Stimulated activated CD4-positive, alpha-beta T cell treated with anti-CD3 and anti-CD28 coated beads, Interleukin-15, amount 100 ng/mL, for 24 hours (primary cell): ENCODE measurements around the gene TBC1D5.
"Not testable (repeated sequence)": the region's sequence is repeated elsewhere in the genome, so short reads cannot be mapped to it uniquely, and the experiment has no call there.

Source experiments
- DNase-seq: peaks from one replicate; pipeline ENCODE4 v3.0.0-alpha.2; 2020

Gene TBC1D5

DNA sequence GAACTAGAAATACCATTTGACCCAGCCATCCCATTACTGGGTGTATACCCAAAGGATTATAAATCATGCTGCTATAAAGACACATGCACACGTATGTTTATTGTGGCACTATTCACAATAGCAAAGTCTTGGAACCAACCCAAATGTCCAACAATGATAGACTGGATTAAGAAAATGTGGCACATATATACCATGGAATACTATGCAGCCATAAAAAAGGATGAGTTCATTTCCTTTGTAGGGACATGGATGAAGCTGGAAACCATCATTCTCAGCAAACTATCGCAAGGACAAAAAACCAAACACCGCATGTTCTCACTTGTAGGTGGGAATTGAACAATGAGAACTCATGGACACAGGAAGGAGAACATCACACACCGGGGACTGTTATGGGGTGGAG is 210.0 kb downstream of the TBC1D5 start:
- not testable (repeated sequence) for DNase-seq

DNA sequence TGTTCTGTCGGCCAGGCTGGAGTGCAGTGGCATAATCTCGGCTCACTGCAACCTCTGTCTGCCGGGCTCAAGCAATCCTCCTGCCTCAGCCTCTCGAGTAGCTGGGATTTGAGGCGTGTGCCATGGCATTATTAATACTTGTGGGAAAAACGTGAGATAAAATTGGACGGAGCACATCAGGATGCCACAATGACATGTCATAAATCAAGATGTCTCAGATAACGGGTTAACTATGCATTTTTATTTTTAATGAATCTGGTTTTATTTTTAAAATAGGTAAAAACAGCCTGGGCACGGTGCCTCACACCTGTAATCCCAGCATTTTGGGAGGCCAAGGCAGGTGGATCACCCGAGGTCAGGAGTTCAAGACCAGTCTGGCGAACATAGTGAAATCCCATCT is 212.8 kb downstream of the TBC1D5 start:
- DNase-seq: no peak

DNA sequence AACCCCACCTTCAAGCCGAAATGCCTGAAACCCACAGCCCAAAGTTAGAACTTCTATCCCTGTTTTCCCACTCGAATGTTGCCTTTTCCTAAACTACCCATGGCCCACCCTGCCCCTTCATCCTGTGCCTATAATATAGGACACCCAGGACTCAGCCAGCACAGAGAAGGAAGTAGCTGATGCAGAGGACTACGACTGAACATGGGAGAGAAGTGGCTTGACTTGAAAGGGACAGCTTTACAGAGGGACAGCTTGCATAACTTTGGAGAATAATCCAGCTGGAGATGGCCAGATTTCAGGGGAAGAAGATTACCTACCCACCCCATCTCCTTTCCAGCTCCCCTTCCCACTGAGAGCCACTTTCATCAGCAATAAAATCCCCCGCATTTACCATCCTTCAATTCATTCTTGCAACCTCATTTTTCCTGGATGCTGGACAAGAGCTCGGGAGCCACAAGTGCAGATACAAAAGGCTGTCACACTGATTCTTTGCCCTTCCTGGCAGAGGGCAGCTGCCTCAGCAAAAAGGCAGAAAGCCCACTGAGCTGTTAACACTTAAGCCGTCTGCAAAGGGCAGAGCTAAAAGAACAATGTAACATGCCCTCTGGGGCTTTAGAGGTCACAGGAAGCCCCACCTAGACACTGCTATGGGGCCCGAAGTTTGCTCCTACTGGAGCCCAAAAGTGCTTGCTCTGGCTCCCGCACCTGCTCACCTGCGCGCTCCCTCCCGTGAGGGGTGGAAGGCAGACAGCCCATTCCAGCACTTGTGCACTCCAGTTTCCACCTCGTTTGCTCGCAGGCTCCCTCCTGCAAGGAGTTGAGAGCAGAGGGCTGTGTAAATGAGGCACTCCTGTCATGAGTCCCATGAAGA is 224.0 kb downstream of the TBC1D5 start:
- DNase-seq: no peak

DNA sequence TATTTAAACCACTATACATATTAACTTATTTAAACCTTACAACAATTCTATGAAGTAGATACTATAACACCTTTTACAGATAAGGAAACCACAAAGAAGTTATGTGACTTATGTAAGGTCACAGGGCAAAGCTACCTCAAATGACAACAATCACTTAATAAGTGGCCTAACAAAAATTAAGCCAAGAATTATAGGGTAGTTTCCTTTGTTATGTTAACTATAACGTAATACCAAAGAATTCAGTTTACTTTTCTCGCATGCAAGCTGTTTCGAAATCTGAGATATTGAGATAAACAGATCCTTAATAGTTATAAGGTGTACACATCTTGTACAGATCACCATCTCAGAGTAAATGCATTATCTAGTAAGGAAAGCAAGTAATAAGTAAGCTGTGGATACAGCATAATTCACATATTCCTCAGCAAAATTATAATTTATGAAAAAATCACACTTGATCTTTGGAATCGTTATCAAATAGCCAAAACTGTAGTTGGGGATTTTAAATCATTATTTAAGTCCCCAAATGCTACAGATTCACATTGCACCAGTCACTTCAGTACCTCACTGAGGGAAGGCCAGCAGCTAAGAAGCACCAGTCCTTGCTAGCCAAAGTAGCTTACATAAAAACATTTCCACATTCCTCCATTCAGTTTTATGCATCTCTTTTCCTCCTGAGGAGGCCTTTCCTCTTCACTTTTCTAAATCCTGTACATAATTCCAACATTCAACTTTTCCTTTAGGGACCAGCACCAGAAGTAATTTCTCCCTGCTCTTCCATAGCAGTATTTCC is 226.8 kb downstream of the TBC1D5 start:
- no peak for DNase-seq

DNA sequence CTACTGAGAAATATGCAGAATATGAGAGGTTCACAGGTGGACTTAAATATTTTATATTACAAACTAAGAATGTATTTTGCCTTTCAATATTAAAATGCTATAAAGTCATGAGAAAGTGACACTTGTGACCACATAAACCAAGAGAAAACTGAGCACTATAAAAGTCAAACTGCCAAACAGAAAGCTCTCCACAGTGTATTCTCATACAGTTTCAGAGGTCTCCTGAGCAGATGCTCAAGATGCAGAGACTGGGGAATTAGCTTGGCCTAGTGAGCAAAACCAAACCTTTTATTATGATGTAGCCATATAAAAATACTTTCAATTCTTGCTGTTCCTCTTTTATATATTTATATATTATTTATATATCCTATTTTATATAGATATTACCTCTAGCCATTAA is 227.8 kb downstream of the TBC1D5 start:
- no peak for DNase-seq

DNA sequence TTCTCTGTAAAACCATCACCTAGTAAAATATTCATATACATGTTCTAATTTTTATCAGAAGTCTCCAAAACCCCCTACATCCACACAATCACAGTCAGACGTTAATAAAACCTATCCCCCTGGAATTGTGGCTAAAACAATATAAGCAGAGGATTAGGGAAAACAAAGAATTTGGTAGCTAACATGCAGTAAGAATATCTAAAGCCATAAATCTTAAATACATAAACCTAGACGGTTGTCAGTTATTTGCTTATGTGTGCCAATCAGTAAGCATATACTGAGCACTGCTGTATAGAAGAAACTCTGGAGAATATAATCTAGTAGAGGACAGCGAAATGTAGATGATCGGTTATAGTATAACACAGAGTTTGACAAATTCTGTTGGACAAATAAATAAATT is 232.2 kb downstream of the TBC1D5 start:
- DNase-seq: no peak

DNA sequence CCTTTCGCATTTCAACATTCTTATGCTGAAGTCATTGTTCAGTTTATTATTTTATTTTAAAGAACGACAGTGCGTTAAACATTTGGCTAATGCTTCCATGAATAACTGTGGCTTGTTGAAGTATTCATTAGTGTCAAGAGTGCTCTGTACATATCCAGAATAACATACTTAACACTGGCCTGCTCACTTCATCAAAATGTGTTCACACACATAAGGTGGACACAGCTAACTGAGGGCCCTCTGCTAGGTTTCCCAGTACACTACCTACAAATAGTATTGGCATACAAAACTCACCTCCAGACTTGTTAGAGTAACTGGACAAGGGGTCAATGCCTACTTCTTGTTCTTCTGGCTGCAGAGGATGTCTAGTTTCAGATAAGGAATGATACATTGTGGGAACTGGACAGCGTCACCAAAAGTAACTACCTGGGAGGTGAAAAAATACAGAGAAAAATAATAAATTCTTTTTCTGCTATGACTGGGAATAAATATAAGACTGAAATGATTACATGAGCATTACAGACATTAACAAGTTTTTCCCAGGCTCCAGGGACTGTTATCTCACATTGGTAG is 234.2 kb downstream of the TBC1D5 start:
- no peak for DNase-seq

DNA sequence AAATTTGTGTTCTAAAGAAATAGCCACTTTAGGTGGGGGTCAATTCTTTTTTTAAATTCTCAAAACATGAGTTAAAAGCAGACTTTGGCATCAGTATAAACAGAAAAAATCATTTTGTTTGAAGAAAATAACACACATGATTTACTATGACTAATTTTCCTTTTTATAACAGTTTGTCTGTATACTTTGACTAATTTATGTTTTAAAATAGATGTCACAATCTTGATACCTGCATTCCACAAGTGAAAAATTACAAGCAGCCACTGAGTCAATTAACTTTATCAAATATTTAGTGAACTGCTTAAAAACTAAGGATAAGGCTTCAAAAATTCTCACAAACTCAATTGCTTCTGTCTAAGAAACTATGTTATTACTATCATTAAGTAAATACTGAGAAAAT is 235.0 kb downstream of the TBC1D5 start:
- no peak for DNase-seq

DNA sequence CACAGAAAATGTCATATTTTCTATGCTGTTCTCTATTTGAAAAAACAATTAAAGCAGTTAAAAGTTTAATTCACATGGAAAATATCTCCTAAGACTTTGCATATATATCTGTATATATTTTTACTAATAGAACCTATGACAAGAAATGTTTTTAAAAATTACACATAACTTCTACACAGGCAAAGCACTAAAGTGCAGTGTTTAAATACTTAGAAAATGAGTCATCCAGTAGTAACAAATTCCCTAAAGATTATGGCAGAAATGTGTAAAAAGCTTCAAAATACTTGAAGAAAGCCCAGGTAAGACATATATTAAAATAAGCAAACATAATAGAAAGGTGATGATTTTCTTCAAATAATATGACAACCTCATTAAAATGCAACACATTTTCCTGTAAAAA is 236.6 kb downstream of the TBC1D5 start:
- no peak for DNase-seq

DNA sequence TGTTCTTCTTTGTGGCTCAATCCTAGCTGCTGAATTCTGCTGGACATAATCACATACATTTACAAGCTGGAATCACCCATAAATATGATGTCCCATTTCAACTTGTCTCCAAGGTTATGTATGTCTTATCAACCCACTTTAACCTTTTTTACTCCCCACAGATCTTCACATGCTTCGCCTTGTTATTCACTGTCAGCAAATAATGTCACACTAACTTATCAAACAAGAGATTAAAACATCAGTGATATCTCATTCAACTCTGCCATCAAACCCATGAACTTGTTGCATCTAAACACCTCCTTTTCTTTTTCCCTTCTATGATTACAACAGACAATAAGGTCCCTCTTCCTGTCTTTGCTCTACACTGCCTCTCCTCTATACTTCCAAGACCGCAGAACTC is 240.7 kb downstream of the TBC1D5 start:
- no peak for DNase-seq

DNA sequence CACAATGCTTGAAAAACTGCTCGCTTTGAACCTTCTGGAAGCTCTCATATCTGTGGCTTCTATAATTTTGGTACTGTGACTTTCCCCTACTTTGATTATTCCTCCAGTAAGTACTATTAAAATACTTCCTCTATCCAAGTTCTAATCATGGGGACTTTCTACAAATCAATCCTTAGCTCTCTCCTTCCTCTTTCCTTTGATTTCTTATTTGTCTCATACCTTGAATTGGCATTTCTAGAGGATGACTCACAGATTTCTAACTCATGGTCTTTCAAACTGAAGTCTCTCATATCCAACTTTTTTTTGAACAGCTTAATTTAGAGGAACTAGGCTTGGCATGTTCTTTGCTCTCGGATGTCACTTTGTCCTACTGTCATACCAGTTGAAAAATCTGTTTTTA is 241.8 kb downstream of the TBC1D5 start:
- DNase-seq: no peak

DNA sequence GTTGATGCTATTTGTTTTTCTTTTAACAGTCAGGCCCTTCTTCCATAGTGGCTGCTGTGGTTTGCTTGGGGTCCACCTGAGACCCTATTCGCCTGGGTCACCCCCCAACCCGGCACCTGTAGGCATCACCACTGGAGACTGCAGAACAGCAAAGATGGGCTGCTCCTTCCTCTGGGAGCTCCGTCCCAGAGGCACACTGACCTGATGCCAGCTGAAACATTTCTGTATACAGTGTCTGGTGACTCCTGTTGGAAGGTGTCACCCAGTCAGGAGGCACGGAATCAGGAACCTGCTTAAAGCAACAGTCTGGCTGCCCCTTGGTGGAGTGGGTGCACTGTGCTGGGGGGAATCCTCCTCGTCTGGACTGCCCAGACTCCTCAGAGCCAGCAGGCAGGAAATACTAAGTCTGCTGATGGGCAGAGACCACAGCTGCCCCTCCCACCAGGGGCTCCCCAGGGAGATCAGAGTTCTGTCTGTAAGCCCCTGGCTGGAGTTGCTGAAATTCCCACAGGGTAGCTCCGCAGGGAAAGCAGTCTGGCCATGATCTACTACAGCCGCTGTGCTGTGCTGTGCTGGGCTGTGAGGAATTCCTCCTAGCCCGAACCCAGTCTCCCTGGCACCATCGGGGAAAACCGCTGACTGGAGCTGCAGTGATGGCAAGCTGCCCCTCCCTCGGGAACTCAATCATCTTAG is 248.2 kb downstream of the TBC1D5 start:
- DNase-seq: no peak

DNA sequence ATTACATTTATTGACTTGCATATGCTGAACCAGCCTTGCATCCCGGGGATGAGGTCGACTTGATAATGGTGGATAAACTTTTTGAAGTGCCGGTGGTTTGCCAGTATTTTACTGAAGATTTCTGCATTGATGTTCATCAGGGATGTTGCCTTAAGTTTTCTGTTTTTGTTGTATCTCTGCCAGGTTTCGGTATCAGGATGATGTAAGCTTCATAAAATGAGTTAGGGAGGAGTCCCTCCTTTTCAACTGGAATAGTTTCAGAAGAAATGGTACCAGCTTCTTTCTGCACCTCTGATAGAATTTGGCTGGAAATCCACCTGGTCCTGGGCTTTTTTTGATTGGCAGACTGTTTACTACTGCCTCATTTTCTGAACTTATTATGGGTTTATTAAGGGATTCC is 250.8 kb downstream of the TBC1D5 start:
- DNase-seq: no peak

DNA sequence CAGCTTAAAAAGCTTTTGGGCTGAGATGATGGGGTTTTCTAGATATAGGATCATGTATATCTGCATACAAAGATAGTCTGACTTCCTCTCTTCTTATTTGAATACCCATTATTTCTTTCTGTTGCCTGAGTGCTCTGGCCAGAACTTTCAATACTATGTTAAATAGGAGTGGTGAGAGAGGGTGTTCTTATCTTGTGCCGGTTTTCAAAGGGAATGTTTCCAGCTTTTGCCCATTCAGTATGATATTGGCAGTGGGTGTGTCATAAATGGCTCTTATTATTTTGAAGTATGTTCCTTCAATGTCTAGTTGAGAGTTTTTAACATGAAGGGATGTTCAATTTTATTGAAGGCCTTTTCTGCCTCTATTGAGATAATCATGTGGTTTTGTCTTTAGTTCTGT is 251.2 kb downstream of the TBC1D5 start:
- not testable (repeated sequence) for DNase-seq

DNA sequence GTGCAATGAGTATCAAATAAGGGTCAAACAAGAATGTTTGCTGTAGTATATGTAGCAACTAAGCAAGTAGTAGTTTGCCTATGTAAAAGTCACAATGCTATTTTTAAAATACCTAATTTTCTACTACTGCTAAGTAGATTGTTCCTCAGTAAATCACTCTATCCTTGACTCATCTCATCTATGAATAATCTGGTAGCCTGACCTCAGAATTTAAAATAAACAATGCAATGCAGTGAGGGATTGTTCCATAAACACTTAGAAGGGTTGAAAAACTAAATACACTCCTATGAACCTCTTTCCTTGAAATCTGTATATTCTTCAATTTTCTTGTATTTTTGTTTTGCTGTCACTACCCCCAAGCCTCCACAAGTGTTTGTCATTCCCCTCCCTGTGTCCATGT is 253.3 kb downstream of the TBC1D5 start:
- no peak for DNase-seq

DNA sequence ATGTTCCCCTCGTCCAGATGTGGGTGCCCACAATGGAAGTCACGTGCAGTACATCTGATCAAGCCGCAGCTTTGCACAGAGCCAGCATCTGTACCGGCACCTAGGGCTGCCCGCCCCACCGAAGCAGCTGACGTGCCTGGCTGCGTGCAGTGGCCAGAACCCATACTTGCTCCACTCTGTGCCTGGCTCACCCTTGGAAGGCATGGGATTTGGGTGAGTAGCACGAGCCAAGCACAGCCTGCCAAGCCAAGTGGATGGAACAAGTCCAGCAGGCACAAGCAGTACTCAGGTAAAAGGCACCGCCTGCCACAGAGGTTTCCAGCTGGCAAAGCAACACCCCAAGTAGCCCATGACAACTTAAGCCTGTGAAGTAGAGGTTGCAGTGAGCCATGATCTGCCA is 261.3 kb downstream of the TBC1D5 start:
- DNase-seq: no peak

DNA sequence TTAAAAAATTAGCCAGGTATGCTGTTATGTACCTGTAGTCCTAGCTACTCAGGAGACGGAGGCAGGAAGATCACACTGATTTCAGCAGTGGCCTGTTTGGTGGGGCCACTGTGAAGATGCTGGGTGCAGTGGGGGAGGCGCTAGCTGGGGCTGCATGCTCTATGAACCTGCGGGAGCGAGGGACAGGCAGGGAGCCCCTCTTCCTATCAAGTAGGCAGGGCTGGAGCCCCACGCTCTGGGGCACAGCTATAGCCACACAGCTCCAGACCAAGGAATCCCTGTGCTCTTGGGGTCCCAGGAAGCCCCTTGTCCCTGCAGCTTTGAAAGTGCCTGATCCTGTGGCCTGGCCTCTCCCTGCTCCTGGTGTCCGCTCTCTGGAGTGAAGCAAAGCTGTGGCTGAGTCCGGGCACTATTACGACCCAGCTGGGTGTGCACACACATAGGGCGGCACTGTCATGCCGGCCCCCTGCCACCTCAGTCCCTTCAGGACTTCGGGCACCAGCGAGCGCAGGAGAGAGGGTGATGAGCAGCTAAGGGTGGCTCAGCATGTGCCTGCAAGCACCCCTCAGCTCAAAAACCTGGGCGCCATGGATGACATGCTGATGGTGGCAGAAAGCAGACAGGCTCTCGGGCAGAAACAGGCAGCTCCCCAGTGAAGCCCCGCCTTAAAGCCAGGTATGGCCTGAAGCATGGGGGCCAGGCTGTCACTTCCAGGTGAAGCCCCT is 262.6 kb downstream of the TBC1D5 start:
- DNase-seq: no peak

DNA sequence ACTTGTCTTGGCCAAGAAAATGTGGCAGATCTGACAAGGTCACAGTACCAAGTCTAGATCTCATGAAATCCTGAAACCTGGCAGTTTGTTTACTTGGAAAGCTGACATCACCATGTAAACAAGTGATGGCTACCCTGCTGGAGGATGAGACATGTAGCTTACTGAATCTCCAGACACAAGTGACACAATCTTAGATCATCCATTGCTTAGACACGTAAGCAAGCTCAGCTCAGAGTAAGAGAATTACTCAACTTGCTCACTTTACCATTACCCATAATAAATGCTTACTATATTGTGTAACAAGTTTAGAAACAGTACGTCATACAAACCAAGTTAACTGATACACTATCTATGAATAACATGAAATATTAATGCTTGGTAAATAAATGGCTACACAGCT is 263.8 kb downstream of the TBC1D5 start:
- DNase-seq: no peak

DNA sequence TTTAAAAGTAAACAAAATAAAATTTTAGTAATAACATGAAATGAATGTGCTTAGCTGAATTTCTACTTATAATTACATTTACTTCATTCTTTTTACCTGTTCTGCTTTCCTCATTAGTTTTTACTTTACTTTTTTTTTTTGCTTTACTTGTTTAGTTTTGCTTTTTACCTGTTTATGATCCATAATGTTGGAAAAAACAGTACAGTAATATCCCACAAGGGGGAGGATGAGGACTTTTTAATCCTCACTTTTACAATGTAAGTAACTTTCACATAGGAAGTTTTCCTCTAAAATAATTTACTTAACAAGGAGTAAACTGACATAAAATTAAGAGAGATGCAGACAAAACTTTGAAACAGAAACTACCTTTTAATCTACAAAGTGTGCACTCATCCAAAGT is 268.7 kb downstream of the TBC1D5 start:
- DNase-seq: no peak

DNA sequence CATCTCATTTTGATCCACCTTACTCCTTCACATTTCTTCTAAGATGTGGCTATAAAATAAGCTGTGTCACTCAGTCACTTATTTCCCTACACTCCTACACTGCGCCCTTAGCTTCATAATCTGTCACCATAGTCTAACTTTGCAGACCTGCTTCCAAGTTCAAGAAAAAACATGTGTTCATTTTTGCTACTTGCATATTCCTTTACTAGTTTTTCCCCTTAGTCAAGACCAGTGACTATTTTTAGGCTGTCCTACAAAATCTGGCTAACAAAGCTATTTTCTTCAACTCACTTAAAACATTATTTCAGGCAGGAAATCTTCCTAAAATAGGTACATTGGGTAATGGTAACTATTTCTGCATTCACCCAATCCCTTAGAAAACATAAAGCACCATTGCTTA is 272.5 kb downstream of the TBC1D5 start:
- no peak for DNase-seq

DNA sequence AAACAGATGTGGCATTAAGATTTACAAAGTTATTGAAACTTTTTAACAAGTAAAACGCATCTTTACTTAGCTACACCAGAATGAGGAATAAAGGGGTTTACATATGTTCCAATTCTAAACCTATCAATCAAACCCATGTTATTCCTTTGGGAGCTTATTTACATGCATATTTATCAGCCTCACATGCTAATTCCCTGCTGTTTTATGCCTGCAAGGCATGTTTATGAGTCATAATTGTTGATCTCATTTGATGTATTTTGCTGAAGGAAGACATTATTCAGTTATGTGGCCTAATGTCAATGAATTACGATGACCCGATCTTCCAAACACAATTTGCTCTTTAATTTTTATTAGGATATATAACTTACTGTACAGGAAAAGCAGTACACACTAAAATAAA is 272.9 kb downstream of the TBC1D5 start:
- DNase-seq: no peak

DNA sequence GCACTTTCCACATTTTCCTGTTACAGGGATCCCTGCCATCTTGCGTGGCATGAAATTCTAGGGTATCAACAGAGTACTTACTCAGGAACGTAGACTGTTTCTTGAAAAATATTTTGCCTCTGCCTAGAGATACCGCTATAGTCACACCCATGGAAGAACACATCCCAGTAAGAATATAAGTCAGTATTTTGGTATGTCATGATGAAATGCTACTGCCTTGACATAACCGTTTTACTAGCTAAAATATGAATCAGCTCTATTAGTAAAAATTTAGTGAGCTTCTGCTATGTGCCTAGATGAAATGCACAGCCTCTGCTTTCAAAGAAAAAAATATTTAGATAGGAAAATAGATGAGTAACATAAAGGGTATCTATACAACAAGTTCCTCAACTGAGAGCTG is 276.4 kb downstream of the TBC1D5 start:
- DNase-seq: no peak
